A549 treated with Mapracorat at 1 μM for 4 hours (cell line): ENCODE results near the gene MZT2A. TPM values are rescaled to one million over a fixed set of nuclear protein-coding genes. Genes with fewer than 3 reads are reported as not detected.

Experiments used
- total RNA-seq: library from RNA; stranded (reverse); fragments of 200-300 nt; extraction: Qiagen RNA extraction; gene quantifications from 5 replicates; pipeline ENCODE4 v1.2.3, GENCODE V29; 2022

The MZT2A gene
- 107 to 218 TPM (median 198 TPM) in 5 replicates for total RNA-seq

GRCh38 chr2:131492015-131492417, at the start of gene MZT2A:
Gene MZT2A, minus strand, starts transcription at chr2:131492397. Its CDS starts 21 bp downstream, at chr2:131492376.

GRCh38 chr2:131527131-131528001, 35.2 kb upstream of the MZT2A start, which contains the start of gene CCDC74A:
Gene CCDC74A, plus strand, starts transcription at chr2:131527888. Its CDS starts 83 bp downstream, at chr2:131527971.

GRCh38 chr2:131475831-131476230, 16.4 kb downstream of the MZT2A start, which contains the start of gene TUBA3D:
Gene TUBA3D, plus strand, starts transcription at chr2:131476119. Its CDS starts 81 bp downstream, at chr2:131476200.

Other genes starting within 250 kb of the MZT2A start
- gene RAB6D, start 128.2 kb downstream of the MZT2A start, total RNA-seq = not detected in 5 replicates
- gene TUBA3D, start 16.3 kb downstream of the MZT2A start, total RNA-seq = 3.8 to 11.1 TPM (median 5.4 TPM) in 5 replicates
- 11.8 to 17.2 TPM (median 16.6 TPM) in 5 replicates for gene CCDC74A, start 35.5 kb upstream of the MZT2A start, total RNA-seq